ENCODE data around the gene GM2A.

DNA sequence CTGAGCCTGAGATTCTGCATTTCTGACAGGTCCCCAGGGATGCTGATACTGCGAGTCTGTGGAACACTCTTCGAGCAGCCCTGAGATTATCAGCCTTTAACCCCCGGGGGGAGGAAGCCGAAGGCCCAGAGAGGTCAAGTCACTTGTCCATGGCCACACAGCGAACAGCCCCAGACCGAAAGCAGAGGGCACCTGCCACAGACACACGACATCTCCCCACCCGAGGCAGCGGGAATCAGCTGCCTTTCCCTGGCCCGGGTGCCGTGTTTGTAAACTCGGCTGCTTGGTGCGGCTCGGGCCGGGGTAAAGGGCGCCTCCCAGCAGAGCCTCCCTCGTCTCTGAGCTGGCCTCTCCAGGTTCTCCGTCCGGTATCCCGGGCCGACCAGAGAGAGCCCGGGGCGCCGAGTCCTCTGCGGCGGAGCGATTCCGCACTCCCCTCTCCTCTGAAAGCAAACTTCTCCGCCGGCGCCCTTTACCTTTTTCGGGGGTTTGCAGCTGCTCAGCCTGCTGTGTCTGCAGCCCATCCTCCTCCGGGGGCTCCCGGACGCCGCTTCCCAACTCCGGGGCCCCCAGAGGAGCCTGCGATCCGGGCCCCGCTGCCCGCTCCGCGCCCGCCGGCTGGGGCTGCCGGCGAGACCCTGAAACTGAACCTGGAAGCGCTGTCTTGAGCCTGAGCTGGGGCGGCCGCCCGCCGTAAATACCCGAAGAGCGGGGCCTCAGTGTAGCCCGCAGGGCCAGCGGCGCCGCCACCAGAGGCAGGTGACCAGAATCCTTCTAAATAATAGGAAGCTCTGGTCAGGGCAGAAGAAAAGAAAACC, 29.3 kb upstream of the GM2A start, which contains the start of gene CCDC69:
- TF ChIP-seq EZH2 (IDR thresholded peaks at IDR 0.05) (no peak), POLR2AphosphoS5 (IDR thresholded peaks at IDR 0.05; ENCODE audit: borderline replicate concordance, low read depth, low read length) (no peak; the same call in 1 of the 2 replicates), FOXP2 (optimal IDR thresholded peaks at IDR 0.05; ENCODE audit: control extremely low read depth, extremely low read length, insufficient read depth) (no peak)
